Measurements from ENCODE around the gene STRA8. TPM values are rescaled to one million over a fixed set of nuclear protein-coding genes. Genes with fewer than 3 reads are reported as not detected.

The STRA8 gene
- total and polyA plus RNA-seq, 2 of the 13 experiments (the other 11 are each of a cell fraction or from before 2014, with no cell fraction given): not detected

GRCh38 chr7:135185471-135186260, 48.0 kb upstream of the STRA8 start:
- Histone ChIP-seq H3K27ac (ENCODE audit: extremely low read length, insufficient read depth, low read length) (no peak overlapping the region), H3K36me3 (replicated peaks in 1 of 2; ENCODE audit: control insufficient read depth in 1 of 2, insufficient read depth in 2 of 2, low read length in 2 of 2) (peaks cover 12 to 62% of the 10 kb centered on the region in 2 experiments), H3K27me3 (ENCODE audit: control insufficient read depth in 1 of 2, insufficient read depth in 2 of 2, low read length in 2 of 2) (no peaks in the 10 kb centered on the region), H3K4me2 (ENCODE audit: low read depth, low read length) (no peak overlapping the region), H3K9me3 (ENCODE audit: low read length) (peaks cover 11% of the 10 kb centered on the region), H3K4me3 (replicated peaks in 1 of 3; ENCODE audit: insufficient read depth in 1 of 3, low read depth in 2 of 3, low read length in 3 of 3) (no peak overlapping the region), H4K20me1 (ENCODE audit: insufficient read depth, low read length) (no peaks in the 10 kb centered on the region), H2AFZ (ENCODE audit: low read length) (no peak overlapping the region), H3K79me2 (ENCODE audit: insufficient read depth, low read length) (no peaks in the 10 kb centered on the region), H3K9ac (ENCODE audit: insufficient read depth, low read depth, low read length) (no peak overlapping the region), H3K4me1 (ENCODE audit: insufficient read depth, low read length) (no peaks in the 10 kb centered on the region)
- in situ Hi-C loops (cut with HindIII; ENCODE audit: extremely low pct_ligation_motif_present, low pct_unique_long_range_greater_than_20kb) (no loop called here), intact Hi-C loops (cut with micrococcal nuclease; ENCODE audit: unreplicated experiment) (no loop called here)
- WGBS (ENCODE audit: low lambda C conversion rate): 85% methylated on average over 7 of the region's 7 CpGs
- CTCF ChIA-PET (ENCODE audit: low intra/inter-chr PET ratio, low total read pairs): no interaction called here
- TF ChIP-seq ZBTB2 (CRISPR knock-in tag; IDR thresholded peaks at IDR 0.05; ENCODE audit: low read depth) (no peak), ZNF652 (CRISPR knock-in tag; IDR thresholded peaks at IDR 0.05; ENCODE audit: borderline replicate concordance, low read depth) (no peak), ZNF256 (CRISPR knock-in tag; conservative IDR thresholded peaks at IDR 0.05) (no peak), HINFP (CRISPR knock-in tag; IDR thresholded peaks at IDR 0.05; ENCODE audit: low read depth) (no peak), RBM22 (optimal IDR thresholded peaks at IDR 0.05; ENCODE audit: low read length) (peak; percentile 72), POLR2AphosphoS5 (IDR thresholded peaks at IDR 0.05; ENCODE audit: low read depth, low read length) (0 out of 2 replicates have a peak, but pooled peaks have one; percentile 18), ZFP1 (CRISPR knock-in tag; IDR thresholded peaks at IDR 0.05) (no peak)
- DNase-seq (ENCODE audit: low spot score) (no peak), FAIRE-seq (no peak), ATAC-seq (no peak; the same call in 1 of the 3 replicates)
- BruUV-seq (replicated peaks): no TSS peak
- POLR2A ChIA-PET: interaction anchor here (1.3 kb wide), 1 partner anchor 14 kb away, joined by 3 read pairs; no protein-coding TSS in a partner anchor
